Activated CD8-positive, alpha-beta memory T cell treated with anti-CD3 and anti-CD28 coated beads, Interleukin-2, amount 50 U/mL, for 48 hours (primary cell): Measurements from ENCODE around the gene COL25A1.
"Not testable (repeated sequence)": the region's sequence is repeated elsewhere in the genome, so short reads cannot be mapped to it uniquely, and the experiment has no call there.

Source experiments
- DNase-seq: peaks from one replicate; pipeline ENCODE4 v3.0.0-alpha.2; 2020

Gene COL25A1

DNA sequence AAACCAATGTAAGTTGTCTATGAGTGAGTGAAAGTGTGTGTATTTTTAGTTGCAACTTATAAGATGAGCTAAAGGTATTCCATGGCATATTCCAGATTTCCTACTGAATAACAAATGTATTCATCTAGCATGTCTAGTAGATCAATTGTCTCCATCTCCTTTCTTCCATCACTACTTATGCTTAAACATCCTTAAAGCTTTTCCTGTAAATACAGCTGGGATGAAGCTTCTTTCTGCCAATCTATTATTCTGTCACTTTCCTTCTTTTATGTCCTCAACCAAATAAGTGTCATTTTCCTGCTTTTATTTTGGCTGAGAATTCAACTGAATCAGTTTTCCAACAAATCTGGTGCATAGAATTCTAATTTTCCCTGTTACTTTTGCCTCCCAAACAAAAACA lies 136.3 kb downstream of the COL25A1 start:
- no peak for DNase-seq

DNA sequence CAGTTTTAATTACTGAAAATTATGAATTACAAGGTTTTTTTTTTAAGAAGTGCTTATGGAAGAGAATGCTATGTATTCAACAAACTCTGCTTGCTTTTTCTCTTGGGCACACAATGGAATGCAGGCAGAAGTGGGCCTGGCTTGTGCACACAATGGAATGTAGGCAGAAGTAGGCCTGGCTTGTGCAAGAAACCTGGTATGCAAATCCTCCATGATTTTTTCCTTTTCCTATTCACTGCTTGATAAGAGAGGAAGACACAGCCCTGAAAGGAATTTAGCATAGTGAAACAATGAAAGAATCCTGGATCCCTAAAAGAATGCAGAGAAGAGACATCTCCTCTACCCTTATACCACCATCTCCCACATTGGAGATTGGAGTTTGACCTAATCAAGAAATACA lies 138.4 kb downstream of the COL25A1 start:
- DNase-seq, result no peak

DNA sequence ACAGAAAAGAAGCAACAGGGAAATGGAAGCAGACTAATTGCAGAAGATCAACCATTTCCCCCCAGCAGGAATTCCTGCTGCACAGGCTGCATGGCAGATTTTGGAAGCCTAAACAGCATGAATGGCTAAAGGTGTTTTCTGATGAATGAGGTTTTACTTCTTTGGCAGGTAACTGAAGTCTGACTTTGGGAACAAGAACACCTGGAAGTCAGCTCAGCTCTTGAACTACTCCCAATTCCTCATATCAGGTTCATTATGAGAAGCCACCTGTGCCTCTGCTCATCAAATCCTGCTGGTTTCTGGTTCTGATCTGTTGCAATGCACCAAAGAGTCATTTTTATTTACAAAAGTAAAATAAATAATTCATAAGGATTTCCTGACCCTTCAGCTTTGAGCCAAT lies 139.0 kb downstream of the COL25A1 start:
- no peak for DNase-seq

DNA sequence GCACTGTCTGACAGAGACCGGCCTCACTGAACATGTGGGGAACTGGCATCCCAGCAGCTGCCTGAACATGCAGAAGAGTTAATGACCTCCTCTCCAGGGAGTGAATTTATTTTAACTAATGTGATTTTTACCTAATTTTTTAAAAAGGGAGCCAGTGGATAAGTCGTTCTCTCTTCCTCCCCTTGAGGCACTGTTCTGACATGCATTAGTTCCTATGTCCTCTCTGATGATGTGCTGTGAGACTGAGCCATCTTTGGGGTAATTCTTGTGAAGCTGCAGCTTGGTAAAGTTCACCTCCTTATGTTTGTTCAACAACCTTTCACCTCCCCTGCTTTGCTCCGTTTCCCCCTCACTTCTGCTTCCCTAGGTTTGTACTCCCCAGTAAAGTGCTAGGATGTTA lies 139.7 kb downstream of the COL25A1 start:
- no peak for DNase-seq

DNA sequence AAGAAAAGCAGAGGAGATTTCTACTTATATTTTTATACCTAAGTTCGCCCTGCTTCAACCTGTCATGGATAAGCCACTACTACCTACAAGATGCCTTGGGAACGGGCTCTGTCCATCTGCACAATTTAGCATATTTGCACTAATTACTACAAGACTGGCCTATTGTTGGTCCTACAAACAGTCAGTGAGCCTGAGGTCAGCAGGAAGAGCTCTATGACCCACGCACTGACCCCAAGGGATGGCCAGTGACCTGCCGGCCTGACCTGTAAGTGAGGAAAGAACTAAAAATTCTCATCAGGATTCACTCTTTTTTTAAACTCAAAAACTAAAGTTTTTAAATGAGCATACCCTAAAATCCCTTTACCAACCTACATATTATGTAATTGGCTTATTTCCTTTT lies 142.0 kb downstream of the COL25A1 start:
- DNase-seq, result no peak

DNA sequence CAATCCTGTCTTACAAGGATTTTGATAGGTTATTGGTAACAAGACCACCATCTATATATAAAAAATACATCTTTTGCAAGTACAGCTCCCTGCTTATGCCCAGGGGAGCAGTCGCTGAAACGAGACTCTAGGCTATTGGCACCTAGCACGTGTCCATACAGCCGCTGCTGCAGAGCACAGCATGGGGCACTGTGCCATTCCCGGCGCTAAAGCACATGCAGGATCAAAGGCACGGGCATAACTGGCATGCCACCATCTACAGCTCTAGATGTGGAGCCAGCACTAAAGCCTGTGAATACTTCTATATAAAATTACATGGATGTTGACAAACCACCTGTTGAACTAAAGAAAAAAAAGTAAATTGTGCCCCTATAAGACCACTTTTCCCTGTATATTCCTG lies 144.8 kb downstream of the COL25A1 start:
- no peak for DNase-seq

DNA sequence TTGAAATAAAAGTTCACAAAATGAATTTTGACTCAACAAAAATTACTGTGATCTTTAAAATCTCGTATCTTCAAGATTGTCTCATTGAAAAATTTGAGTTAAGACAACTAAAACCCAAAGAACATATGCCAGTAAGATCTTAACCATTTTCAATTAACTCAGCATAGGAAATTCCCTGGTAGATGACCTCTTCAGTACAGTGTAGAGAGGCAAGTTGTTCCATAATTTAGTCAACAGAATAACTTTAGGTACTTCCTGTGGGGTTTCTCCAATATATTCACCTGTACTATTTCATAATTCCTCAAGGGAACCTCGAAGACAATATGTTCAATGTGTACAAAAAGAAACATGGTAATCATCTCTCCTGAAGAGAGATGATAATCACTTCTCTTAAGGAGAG lies 145.3 kb downstream of the COL25A1 start:
- no peak for DNase-seq

DNA sequence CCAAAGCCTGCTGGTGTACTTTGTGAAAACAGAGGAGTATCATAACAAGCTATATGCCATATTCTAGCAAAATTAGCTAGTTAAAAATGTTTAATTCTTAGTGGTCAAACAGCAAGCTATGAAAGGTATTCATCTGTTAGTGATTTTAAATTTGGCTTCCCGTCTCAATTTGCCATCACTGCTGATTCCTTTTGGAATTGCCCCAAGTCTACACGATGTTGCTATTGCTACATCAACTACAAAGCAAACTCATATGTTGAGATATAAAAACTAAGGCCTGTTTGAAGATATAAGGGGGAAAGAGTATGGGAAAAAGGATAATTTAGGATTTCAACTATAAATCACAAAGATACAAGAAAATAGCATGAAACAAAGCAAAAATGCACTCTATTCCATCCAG lies 146.1 kb downstream of the COL25A1 start:
- no peak for DNase-seq

DNA sequence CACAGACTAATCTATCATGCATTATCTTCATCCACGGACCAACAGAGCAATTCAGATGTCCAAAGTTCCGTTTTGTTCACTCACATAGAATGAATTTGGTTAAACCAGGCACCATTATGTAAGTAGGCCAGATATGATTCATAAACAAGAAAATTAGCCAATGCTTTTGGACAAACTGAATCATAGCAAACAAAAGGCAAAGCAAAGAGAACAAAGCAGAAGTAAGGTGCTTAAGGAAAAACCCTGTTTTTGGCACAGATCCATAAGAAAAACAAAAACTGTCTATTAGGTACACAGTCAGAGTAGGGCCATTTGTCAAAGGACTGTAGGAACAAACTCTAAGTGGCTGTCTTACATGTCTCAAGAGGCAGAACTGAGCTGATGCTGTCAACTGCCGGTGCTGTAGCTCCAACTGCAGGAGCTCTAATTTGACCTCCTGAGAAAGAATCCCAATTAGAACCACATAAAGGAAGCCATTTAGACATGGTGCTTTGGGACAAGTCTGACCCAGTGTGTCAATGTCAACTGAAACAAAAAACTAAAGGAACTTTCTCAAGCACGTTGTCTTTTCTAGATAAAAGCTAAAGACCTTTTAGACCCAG lies 146.7 kb downstream of the COL25A1 start:
- DNase-seq, result no peak

DNA sequence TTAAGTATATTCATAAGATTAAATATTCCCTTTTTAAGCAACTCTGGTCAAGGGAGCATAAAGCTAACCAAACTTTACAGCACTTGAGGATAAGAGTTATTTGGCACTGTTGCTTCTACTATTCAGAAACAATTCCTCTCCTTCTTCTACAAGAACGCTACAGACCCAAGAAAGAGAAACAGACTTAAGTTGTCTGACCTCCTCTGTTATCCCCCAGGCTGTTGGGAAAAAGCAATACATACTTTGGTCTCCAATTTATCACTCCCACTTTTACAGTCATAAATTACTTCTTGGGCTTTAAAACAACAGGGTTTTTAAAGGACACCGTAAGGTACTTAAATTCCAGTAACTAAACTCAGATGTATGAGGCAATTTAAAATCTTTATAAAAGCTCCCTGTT lies 147.4 kb downstream of the COL25A1 start:
- DNase-seq, result no peak

DNA sequence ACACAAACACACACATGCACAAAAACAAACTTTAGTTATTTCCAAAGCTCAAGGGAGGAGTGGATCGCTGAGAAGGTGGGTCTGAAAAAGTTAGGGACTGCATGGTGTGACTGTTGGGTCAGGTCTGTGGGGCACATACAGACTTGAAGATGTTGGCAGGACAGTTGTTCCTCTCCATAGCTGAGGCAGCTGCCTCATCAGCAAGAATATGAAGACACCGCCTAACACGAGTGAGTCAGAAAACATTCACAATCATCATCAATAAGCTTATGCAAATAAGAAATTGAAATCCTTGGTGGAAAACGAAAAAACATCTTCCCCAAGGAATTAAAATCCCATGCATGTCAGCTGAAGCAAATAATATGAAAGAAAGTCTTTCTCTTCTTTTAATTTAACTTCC lies 148.0 kb downstream of the COL25A1 start:
- no peak for DNase-seq

DNA sequence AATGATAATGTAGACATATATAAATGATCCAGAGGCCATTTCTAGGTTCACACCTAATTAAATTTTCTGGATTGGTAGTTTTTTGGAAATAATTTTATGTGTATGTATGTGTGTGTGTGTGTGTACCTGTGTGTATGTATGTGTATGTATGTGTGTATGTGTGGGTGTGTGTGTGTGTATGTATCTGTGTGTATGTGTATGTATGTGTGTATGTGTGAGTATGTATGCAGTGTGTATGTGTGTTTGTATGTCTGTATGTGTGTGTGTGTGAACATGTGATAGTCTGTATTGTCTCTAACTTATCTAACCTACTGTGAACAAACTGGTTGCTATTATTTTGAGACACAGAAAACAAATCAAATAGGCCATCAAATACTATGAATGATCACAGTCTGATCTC lies 152.6 kb downstream of the COL25A1 start:
- no peak for DNase-seq

DNA sequence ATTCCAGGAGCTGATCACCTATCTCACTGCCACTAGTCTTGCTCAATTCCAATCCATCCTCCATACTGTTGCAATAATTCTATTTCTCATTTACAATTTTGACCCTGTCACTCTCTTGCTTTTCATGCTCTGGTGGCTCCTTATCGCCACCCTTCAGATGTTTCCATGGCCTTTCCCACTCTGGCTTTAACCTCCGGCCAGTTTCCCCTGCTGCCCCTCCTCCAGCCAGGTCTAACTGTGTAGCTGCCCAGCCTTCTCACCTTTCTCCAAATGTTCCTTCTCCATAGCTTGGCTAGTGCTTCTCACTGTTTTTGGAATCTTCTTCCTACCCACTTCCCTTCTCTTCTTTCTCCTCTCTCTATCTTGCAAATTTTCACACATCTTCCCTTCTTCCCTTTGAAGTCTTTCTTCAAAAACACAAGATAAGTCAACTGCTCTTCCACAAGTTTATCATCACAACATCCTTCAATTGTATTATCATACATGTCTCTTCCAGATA lies 153.8 kb downstream of the COL25A1 start:
- DNase-seq, result no peak

DNA sequence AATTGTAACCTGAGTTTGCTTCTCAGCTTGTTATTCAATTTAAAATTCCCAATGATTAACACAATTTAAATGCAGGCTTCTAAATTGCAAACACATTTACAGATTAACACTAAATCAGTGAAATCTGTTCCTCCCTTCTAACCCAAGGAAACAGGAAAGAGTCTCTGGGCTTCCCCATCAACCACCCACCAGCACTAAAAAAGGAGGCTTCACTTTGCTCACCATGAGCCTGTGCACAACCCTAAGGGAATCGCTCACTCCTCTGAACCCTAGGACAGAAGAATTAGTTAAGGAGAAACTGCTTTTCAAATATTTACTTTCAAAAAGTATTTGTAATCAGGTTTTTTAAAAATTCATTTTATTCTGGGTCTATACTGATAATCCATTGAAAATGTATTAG lies 155.3 kb downstream of the COL25A1 start:
- DNase-seq, result no peak

DNA sequence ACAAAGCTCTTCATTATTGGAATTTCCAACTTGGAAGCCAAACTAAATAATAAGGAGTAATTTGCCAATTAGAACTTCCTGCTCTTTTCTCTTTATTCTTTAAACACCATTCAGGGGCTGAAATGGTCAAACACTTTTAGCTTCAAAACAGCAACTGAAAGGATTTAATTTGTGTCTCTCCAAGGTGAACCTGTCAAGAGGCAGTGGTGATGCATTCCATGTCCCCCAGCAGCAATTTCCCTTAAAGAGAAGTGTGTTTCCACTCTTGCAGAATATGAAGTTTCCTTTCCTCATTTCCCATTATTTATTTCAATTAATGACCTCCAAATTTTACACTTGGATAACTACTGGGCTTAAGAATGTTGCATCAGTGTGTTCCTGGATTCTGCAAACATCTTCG lies 156.0 kb downstream of the COL25A1 start:
- DNase-seq, result no peak

DNA sequence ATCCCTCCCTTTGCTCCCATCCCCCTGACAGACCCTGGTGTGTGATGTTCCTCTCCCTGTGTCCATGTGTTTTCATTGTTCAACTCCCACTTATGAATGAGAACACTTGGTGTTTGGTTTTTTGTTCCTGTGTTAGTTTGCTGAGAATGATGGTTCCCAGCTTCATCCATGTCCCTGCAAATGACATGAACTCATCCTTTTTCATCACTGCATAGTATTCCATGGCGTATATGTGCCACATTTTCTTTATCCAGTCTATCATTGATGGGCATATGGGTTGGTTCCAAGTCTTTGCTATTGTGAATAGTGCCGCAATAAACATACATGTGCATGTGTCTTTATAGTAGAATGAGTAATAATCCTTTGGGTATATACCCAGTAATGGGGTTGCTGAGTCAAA lies 164.3 kb downstream of the COL25A1 start:
- DNase-seq, result not testable (repeated sequence)

DNA sequence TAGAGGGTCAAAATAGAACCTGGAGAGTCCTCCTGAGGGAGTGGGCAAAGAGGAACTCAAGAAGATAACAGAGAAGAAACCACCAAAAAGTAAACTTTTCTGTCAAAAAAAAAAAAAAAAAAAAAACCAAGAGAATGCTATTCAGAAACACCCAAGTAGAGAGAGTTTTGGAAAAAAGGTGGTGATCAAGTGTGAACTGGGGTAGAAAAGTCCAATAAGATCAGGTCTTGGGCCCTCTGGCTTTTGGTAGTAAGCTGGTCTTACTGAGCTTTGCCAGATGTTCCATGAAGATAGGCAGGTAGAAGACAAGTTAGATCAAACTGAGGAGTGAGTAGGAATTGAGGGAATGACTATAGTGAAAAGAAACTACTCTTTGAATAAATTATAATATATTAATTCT lies 167.5 kb downstream of the COL25A1 start:
- no peak for DNase-seq

DNA sequence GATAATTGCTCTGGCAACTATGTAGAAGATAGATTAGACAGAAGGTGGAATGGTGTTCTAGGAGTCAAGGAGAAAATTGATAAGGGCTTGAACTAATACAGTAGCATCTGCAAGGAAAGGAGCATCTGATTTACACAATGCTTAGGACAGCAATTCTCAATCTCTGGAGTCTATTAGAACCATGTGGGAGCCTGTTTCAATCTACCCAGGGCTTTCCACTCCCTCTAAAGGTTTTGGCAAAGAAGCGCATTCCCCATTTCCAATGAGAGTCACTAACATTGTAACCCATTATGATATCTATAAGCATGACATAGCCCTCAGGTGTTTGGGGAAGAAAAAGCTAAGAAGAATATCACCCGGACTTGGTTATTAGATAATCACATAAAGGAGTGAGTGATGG lies 168.2 kb downstream of the COL25A1 start:
- no peak for DNase-seq

DNA sequence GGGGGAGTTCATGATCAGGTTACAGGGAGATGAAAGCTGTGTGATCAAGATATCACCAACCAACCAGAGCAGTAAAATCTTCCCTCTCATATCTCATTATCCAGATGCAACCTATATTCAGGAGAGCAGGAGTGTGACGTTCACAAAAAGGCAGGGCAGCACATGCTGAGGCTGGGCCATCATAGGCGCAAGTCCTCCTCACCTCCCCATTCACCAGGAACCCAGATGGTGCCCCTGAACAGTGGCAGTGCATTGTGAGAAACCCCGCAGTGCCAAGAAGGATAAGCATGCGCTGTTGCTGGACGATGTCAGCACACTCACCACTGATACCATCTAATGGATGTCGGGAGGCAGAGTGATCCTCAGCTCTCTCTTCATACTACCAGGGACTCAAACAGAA lies 170.9 kb downstream of the COL25A1 start:
- no peak for DNase-seq

DNA sequence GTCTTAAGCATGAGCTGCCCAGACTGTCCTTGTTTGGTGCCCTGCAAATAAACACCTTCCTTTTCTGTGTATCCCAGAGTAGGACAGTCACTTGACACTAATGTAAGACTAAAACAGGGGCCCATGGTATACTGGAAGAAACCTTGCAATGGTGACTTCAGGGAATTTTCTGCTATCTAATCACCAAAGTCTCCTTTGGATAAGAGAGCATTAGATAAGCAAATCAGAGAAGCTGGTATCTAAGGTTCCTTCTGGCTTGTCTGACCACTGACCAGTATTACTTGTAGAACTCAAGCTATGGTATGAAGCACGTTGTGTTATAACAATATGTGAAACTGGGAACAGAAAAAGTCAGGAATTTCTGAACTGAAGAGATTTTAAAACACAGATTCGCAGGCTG lies 173.9 kb downstream of the COL25A1 start:
- no peak for DNase-seq

DNA sequence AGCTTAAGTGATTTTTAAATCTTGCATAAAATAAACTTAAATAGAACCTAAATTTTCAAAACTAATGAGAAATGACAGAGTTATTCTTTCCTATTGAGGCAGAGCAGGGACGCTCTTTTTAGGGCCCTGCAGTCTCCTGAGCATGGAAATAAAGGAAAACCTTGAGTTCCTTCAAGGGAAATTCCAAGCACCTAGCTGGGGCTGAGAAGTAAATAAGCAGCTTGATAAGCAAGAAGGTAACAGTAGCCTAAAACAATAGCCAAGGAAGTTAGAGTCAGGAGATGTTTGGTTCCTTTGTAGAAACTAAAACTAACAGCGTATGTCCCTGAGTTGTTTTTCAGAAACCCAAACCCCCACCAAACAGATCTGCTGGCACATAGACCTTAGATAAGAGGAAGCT lies 174.6 kb downstream of the COL25A1 start:
- DNase-seq, result no peak

DNA sequence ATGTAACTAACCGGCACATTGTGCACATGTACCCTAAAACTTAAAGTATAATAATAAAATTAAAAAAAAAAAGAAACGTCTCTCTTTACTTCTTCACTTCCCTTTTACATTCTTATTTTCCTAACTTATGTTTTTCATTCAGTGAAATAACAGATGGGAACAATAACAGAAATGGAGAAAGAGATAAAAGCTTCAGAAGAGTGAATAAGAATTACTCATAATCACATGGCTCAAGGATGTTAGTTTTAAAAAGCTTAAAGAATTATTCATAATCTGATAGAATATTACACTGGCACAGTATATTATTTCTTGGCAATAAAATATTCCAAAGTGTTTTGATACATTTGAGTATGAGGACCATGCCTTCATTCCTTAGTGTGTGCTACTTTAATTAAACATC lies 175.6 kb downstream of the COL25A1 start:
- no peak for DNase-seq

DNA sequence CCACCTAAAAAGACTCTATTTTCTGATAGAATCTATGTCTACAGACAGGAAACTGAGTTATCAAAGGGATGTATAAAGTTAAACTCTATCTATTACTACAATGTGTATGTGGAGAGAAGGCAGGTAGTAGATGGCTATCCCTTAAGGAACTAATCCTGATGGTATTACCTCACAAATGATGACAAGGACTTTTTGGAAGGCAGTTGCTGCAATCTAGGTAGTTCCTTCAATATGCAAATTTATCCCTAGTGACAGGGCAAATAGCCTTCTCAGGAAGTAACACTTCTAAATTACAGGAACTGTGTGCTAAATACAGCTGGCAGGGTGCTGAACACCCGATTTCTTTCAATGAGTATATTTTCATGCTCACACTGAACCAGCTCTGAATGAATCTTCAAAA lies 177.4 kb downstream of the COL25A1 start:
- no peak for DNase-seq

DNA sequence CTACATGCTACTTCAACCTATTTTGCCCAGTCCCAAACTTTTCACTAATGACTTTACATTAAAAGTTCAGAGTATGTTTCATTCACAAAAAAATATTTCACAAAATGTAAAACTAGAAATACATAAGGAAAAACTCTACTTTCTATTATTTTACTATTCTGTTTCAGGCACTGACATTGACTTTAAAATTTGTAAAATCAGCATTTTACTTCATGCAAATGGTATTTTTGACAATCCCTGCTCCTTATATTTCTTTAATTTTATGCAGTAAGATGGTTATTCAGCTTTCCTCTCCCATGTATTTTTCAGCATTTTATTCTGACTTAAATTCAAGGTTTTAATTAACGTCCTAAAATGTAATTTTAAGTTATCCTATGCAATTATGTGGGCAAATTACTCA lies 178.5 kb downstream of the COL25A1 start:
- DNase-seq, result no peak

DNA sequence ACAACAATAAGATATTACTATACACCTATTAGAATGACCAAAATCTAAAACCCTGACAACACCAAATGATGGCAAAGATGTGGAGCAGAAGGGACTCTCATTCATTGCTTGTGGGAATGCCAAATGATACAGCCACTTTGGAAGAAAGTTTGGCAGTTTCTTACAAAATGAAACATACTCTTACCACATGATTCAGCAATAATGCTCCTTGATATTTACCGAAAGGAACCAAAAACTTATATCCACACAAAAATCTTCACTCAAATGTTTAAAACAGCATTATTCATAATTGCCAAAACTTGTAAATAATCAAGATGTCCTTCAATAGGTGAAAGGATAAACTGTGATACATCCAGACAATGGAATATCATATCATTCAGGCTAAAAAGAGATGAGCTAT lies 180.9 kb downstream of the COL25A1 start:
- DNase-seq, result no peak

DNA sequence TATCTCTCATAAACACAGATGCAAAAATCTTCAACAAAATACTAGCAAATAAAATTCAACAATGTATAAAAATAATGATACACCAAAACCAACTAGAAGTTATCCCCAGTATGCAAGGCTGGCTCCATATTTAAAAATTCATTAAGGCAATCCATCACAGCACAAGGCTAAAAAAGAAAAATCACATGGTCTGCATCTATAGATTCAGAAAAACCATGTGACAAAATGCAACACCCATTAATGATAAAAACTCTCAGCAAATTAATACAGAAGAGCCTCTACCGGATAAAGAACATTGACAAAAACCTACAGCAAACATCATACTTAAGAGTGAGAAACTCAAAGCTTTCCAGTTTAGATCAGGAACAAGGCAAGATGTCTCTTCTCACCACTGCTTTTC lies 182.6 kb downstream of the COL25A1 start:
- DNase-seq, result no peak
